Measurements from ENCODE around the gene TPPP3.

TPPP3 gene

DNA sequence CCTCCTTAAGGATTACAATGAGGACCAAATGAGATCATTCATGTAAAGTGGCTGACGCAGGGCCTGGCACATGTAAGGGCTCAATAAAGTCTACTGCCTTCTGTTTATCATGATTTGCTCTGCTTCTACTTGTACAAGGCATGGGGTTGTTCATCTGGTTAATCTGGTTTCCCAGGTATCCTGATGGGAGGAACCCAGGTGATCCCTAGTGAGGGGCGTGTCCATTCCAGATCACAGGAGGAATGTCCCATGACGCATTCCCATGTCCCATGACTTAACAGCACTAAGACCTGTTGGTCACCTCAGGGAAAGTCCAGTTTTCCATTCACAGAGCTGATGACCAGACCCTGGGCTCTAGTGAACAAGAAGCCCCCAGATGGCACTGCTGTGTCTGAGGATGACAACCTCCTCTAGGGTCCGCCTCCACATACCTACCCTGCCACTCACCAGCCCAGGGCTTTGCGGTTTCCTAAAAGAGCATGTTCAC lies 11.5 kb upstream of the TPPP3 start:
- DNase-seq (ENCODE audit: low read depth): no peak

- no peak for DNase-seq (ENCODE audit: low read depth)
Observed at GRCh38 chr16:67403976-67404555, 10.8 kb upstream of the TPPP3 start.

DNA sequence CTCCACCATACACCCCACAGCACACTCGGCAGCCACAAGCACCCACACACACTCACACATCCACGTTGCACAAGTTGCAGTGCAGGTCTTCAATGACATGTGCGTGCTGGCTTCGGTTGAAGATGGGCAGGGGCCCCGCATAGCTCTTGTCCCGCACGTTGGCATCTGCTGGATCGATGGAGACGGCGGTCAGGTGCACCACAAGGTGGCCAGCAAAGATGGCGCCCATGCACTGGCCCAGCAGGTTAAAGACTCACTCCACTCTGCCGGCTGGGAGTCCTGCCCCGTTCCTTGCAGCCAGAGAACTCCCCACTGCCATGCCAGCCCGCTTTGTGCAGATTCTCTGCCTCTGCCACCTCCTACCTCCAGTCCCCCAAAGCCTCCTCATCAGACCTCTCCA lies 7.6 kb upstream of the TPPP3 start:
- no peak for DNase-seq (ENCODE audit: low read depth)

GRCh38 chr16:67399749-67400704 lies 6.7 kb upstream of the TPPP3 start:
- no peak for DNase-seq (ENCODE audit: low read depth)

DNA sequence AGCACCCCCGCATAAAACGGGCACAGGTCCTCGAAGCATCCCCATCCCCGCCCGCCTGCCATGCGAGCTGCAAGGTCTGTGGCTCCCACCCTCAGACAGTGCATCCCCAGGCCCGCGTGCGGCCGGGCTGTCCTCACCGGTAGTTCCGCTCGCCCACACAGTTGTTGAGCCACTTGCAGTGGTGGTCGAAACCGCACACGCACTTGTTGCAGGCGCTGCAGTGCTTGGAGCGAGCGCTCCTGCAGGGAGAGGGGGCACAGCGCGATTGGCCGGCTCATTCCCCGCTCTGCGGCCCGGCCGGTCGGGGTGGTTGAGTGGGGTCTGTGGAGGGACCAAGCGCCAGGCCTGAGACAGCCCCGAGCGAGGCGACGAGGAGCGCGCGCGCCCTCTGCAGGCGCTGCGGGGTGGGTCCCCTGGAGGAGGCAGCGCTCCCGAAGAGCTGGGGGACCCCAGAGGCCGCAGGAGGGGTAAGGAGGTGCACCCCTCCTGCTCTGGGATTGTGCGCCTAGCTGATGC lies 6.0 kb upstream of the TPPP3 start:
- peak; percentile 13 for DNase-seq (ENCODE audit: low read depth)

DNA sequence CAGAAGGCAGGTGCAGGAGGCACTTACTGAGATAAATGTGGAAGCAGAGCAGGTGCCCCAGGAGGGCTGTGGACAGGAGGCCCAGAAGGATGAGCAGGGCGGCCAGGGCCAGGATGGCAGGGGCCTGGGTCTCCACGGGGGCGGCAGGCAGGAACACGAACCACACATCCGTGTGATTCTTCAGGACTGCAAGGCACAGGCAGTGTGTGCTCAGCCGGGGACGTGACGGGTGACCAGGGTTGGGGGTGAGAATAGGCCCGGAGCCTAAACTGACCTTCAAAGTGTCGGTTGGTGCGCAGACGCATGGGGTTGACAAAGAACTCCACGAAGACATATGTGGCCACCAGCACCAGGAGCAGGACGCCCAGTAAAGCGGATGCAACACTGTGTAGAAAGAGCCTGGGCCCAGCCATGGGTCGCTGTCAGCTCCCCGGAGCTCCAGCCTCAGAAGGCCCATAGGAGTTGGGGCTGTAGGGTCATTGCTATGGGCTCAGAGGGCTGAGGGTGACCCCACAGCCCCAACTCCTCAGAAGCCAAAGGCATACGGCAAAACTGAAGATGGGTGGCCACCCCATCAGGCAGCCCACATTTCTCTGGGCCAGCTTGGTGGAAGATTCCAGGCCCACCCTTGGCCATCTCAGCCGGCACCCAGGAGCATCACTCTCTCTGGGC lies 5.4 kb upstream of the TPPP3 start:
- no peak for DNase-seq (ENCODE audit: low read depth)

GRCh38 chr16:67397812-67398545 lies 4.7 kb upstream of the TPPP3 start:
- no peak for DNase-seq (ENCODE audit: low read depth)

DNA sequence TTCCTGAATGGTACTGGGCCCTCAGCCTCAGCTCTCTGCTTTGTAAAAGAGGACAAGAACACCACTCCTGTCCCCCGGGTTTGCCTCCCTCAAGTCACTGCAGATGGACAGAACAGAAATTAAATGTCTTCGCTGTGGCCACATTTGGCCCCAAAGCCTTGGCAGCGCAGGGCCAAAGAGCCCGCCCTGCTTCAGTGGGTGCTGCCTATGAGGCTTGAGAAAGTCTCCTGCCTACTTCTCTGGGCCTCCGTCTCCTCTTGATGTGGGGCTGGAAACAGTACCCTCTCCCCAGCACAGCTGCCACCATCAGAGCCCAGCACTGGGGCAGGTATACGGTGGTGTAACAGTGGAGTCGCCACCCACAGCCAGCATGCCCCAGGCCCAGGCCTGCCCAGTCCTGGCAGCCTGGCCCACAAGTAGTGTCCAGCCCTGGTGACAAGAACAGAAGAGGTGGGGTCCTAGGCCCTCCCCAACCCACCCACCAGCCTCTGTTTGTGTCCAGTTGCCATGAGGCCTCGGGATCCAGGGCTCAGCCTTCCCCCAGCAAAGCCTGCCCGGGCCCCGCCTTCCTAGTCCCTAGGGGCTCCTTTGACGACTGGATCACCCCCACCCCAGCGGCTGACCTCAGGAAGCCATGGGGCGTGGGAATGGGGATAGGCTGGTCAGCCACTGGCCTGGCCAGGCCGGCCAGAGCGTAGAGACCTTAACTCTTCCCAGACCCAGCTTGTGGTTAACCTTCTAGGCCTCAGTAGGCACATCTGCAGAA lies 3.9 kb upstream of the TPPP3 start:
- DNase-seq (ENCODE audit: low read depth): no peak

DNA sequence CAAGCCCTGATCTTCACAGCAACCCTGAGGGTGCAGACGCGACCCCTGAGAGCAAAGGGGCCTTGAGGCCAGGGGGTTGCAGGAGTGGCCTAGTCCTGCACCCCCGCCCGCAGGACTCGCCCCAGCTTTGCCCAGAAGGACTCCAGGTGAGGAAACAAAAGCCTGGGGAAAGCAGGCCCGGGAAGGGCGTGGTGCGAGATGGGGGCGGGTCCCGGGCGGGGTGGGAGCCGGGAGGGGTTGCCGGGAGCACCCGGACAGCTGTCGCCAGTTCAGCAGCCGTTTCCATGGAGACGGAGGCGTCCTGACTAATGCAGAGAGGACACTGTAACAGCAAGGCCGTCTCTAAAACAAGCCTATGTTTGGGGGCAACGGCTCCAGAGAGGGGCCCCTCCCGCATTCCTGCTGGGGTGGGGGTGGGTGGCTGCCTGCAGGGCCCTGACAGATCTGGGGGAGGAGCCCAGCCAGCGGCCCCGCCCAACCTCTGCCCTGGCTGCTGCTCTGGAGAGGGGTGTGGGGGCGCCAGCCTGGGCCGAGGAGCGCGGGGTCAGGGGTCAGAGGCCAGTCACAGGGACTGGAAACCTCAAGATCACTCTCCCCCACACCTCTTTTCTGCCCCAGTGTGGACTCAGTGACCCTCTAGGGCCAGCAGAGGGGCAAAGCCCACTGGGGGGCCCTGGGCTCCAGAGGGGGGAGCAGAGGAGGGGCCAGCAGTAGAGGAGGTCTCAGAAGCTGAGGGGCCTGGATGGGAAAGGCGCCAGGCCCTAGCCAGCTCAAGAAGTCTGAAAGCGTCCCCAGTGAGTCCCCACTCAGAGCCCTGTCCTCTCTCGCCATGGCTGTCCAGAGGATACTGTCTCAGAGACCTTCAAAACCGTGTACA lies 3.1 kb upstream of the TPPP3 start:
- no peak for DNase-seq (ENCODE audit: low read depth)

DNA sequence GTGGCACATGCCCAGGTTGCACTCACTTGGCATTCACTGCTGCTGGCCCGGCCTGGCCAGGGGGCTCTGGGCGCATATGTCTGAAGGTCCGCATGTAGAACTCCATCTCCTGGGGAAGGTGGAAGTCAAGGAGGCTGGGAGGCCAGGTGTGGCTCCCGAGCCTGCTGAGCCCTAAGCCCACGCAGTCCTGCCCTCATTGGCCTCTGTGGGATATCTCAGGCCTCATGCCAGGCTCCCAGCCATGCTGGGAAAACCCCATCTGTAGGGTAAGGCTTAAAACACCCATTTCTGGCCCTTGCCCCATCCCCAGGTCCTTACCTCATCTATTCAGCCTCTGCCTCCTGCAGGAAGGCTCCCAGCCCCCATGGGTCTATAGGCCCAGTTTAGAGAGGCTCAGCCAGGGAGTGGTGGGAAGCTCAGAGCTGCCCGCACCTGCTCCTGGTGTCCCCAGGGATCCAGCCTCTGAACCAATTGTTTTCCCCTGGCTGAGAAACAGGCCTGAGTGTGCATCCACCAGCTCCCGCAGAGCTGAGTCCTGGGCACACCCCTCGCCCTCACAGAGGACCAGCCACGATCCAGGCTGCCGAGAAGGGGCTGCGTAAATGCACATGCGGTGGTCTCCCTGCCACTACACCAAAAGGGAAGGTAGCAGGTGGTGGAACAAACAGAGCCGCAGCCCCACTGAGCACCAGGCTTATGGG lies 2.3 kb upstream of the TPPP3 start:
- DNase-seq (ENCODE audit: low read depth): no peak

- no peak for DNase-seq (ENCODE audit: low read depth)
Observed at GRCh38 chr16:67395105-67395457, 1.8 kb upstream of the TPPP3 start.

DNA sequence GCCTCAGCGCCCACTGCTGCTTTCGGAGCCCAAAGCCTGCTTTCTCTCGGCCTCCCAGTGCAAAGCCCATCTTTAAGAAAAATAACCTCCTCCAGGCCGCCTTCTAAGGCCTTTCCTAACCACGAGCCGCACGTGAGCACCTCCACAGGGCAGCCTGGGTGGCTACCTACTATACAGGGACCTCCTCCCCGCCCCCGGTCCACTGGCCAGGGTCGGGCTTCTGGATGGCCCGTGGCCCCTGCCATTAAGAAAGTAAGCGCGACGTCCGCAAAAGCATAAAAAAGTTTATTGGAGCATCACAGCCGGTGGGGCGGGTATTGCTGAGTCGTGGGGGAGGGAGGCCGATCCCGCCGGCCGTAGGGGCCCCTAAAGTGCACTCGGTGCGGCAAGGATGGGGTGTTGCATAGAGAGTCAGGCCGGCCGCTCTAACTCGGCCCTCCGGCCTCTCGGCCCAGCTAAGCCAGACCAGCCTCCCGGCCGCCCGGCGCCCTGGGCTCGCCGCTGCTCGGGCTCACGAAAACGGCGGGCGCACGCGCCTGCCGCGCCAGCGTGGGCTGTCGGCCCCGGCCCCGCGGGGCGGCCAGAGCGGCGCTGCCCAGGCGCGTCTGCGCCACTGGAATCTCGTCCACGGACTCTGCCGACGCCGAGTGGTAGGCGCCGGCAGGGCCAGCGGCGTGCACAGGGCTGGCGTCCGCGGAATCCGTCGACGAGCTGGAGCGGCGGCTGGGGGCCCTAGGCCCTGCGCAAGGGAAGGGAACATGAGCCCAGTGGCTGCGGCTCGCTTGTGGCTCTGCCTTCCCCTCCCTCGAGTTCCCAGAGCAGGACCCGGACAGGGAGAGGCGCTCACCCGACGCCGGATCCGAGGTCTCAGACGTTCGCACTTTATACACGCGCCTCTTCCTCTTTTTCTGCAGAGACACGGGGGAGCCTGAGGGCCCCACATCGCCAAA lies 1.1 kb upstream of the TPPP3 start:
- DNase-seq (ENCODE audit: low read depth): no peak

DNA sequence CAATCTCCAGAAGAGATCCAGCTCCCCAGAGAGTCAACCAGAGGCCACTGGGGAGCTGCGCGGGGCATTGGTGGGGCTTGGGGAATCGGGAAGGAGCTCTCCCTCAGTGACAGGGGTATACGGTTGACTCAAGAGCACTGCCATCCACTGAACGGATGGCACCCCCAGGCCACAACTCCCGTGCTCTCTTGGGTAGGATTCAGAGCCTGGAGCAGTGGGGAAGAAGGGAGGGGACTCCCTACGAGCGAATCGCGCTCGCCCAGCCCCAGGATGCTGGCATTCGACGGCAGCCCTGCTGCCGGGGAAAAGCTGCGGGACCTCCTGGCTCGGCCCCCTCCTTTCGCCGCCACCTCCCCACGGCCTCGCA lies 473 bp upstream of the TPPP3 start:
- DNase-seq (ENCODE audit: low read depth): no peak

DNA sequence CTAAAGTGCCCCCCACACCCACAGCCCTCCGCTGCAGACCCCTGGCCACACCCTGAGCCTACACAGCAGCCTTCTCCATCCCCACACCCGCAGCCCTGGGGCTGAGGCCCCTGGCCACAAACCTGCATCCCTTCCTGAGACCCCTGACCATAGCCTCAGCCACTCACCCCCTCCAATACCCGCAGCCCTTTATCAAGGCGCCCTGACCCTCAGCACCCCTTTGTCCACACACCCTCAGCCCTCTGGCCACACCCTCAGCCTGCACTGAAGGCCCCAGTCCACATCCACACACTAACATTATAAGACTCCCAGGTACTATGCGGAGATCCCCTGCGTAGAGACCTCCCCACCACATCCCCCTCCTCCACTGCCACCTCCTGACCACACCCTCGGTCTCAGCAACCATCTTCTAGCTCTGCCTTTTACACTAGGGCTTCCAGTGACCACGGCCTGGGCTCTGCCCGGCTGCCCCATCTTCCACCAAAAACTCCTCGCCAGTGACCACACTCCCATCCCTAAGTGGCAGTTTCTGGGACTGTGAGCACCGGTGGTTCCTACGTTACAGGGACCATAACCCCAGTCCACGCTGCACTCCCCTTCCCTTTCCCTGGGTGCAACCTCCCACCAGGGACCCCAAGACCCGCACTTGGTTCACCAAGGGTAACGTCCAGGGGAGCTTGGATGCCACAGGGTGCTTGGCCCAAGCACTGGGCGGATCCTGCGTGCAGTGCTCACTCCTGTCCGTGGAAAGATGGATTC lies 818 bp downstream of the TPPP3 start:
- no peak for DNase-seq (ENCODE audit: low read depth)

- DNase-seq (ENCODE audit: low read depth): no peak
Observed at GRCh38 chr16:67391424-67392300, 1.6 kb downstream of the TPPP3 start.

- no peak for DNase-seq (ENCODE audit: low read depth)
Observed at GRCh38 chr16:67390816-67391423, 2.4 kb downstream of the TPPP3 start.

Measured in activated T-helper 1 cell treated with Interleukin-2 at 50 U/mL for 16 hours (primary cell).